Smooth muscle cell (in vitro differentiated cells): ENCODE results near the gene RPLP2. TPM values are rescaled to one million over a fixed set of nuclear protein-coding genes. Genes with fewer than 3 reads are reported as not detected.

Source experiments
- DNase-seq: peaks from one replicate; lab custom pipeline; 2025; ENCODE audit not compliant: unreplicated experiment; lab: John Stamatoyannopoulos, UW
- H2AFZ ChIP-seq: fragments of 200-600 bp; sonication (generic); 2 replicates; pipeline ENCODE4 v1.6.0; 2016; ENCODE audit warnings: antibody characterized with exemption, low read depth, mild to moderate bottlenecking
- H3F3A ChIP-seq: fragments of 200-600 bp; sonication (generic); 2 replicates; pipeline ENCODE4 v1.6.0; 2017; ENCODE audit warnings: antibody characterized with exemption, low read depth
- H3K27ac ChIP-seq: fragments of 200-600 bp; sonication (generic); 2 replicates; pipeline ENCODE4 v1.5.1; 2016; ENCODE audit warnings: low read depth, mild to moderate bottlenecking
- H3K27me3 ChIP-seq: fragments of 200-600 bp; sonication (generic); 2 replicates; pipeline ENCODE4 v1.6.1; 2016; ENCODE audit warnings: low read depth, mild to moderate bottlenecking
- H3K36me3 ChIP-seq: fragments of 200-600 bp; sonication (generic); 2 replicates; pipeline ENCODE4 v1.5.1; 2016; ENCODE audit warnings: low read depth
- H3K4me1 ChIP-seq: fragments of 200-600 bp; sonication (generic); 2 replicates; pipeline ENCODE4 v1.5.1; 2016; ENCODE audit warnings: low read depth
- H3K4me2 ChIP-seq: fragments of 200-600 bp; sonication (generic); 2 replicates; pipeline ENCODE4 v1.6.0; 2016; ENCODE audit warnings: mild to moderate bottlenecking
- H3K4me3 ChIP-seq: fragments of 200-600 bp; sonication (generic); 2 replicates; pipeline ENCODE4 v1.5.1; 2016; ENCODE audit warnings: mild to moderate bottlenecking
- H3K79me2 ChIP-seq: fragments of 200-600 bp; sonication (generic); 2 replicates; pipeline ENCODE4 v1.6.0; 2016; ENCODE audit warnings: low read depth, mild to moderate bottlenecking
- H3K9ac ChIP-seq: fragments of 200-600 bp; sonication (generic); 2 replicates; pipeline ENCODE4 v1.6.0; 2016; ENCODE audit warnings: low read depth
- H3K9me3 ChIP-seq: fragments of 200-600 bp; sonication (generic); replicated peaks from 2 replicates; pipeline ENCODE4 v1.5.1; 2016; ENCODE audit warnings: low read depth
- H4K20me1 ChIP-seq: fragments of 200-600 bp; sonication (generic); 2 replicates; pipeline ENCODE4 v1.6.0; 2016; ENCODE audit warnings: low read depth
- WGBS: methylation state at CpG from one replicate; pipeline ENCODE4 v1.1.7; 2016; ENCODE audit warnings: low lambda C conversion rate; 5-methylcytosine and 5-hydroxymethylcytosine counted together
- polyA plus RNA-seq: library from polyadenylated mRNA; unstranded; fragments of >200 nt; fragmentation: Nextera tagmentation; extraction: Ambion mirVana; gene quantifications from 2 replicates; pipeline ENCODE4 v1.2.1, GENCODE V29; 2016
- total RNA-seq: library from RNA; depleted of rRNA; stranded (reverse); fragments of >200 nt; gene quantifications from 2 replicates; pipeline ENCODE4 v1.2.3, GENCODE V29; 2014
- TF ChIP-seq, protein P1 (sequence below): fragments of 200-600 bp; sonication (generic); IDR thresholded peaks from 2 replicates; pipeline ENCODE4 v1.5.1; 2017; ENCODE audit warnings: borderline replicate concordance, mild to moderate bottlenecking, antibody characterized with exemption; ENCODE audit not compliant: insufficient read depth, poor library complexity, severe bottlenecking

The RPLP2 gene
- total and polyA plus RNA-seq, 2 experiments from 2014 or later: 472 to 622 TPM

- peaks cover under 1% of the 10 kb centered on the region for H3F3A ChIP-seq
Measured at GRCh38 chr11:824292-824880, 14.6 kb downstream of the RPLP2 start.

DNA sequence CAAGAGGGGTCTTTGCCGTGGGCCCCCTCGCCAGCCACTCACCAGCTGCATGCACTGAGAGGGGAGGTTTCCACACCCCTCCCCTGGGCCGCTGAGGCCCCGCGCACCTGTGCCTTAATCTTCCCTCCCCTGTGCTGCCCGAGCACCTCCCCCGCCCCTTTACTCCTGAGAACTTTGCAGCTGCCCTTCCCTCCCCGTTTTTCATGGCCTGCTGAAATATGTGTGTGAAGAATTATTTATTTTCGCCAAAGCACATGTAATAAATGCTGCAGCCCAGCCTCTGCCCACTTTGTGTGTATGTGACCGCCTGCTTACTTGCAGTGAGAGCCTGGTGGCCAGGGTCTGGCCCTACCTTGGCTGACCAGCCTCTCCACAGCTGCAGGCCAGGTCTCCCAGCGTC, 15.2 kb downstream of the RPLP2 start:
- no peak overlapping the region for H3K9ac ChIP-seq
- H3K27me3 ChIP-seq: peaks cover 51% of the 10 kb centered on the region
- no peak overlapping the region for H2AFZ ChIP-seq
- peaks cover 54% of the 10 kb centered on the region for H4K20me1 ChIP-seq
- no peaks in the 10 kb centered on the region for H3K36me3 ChIP-seq
- H3K79me2 ChIP-seq: peaks cover 11% of the 10 kb centered on the region
- TF ChIP-seq, protein P1, sequence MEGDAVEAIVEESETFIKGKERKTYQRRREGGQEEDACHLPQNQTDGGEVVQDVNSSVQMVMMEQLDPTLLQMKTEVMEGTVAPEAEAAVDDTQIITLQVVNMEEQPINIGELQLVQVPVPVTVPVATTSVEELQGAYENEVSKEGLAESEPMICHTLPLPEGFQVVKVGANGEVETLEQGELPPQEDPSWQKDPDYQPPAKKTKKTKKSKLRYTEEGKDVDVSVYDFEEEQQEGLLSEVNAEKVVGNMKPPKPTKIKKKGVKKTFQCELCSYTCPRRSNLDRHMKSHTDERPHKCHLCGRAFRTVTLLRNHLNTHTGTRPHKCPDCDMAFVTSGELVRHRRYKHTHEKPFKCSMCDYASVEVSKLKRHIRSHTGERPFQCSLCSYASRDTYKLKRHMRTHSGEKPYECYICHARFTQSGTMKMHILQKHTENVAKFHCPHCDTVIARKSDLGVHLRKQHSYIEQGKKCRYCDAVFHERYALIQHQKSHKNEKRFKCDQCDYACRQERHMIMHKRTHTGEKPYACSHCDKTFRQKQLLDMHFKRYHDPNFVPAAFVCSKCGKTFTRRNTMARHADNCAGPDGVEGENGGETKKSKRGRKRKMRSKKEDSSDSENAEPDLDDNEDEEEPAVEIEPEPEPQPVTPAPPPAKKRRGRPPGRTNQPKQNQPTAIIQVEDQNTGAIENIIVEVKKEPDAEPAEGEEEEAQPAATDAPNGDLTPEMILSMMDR: no peak
- H3K27ac ChIP-seq: no peak overlapping the region
- no peak overlapping the region for H3K4me2 ChIP-seq
- no peaks in the 10 kb centered on the region for H3K9me3 ChIP-seq
- H3F3A ChIP-seq: peaks cover 6% of the 10 kb centered on the region
- H3K4me3 ChIP-seq: no peak overlapping the region
- WGBS: 95% methylated on average over 11 of the region's 11 CpGs
- peaks cover 25% of the 10 kb centered on the region for H3K4me1 ChIP-seq
- DNase-seq: no peak

More at GRCh38 chr11:824292-824880, 14.6 kb downstream of the RPLP2 start:
- TF ChIP-seq, protein P1: no peak
- H3K4me2 ChIP-seq: no peak overlapping the region
- no peak overlapping the region for H3K9ac ChIP-seq
- peaks cover 13% of the 10 kb centered on the region for H3K79me2 ChIP-seq
- H3K27ac ChIP-seq: no peak overlapping the region
- peaks cover 45% of the 10 kb centered on the region for H3K27me3 ChIP-seq
- H3K9me3 ChIP-seq: no peaks in the 10 kb centered on the region
- no peak for DNase-seq
- H3K4me1 ChIP-seq: peaks cover 20% of the 10 kb centered on the region
- H3K36me3 ChIP-seq: no peaks in the 10 kb centered on the region
- H2AFZ ChIP-seq: no peak overlapping the region
- WGBS: 97% methylated on average over 45 of the region's 59 CpGs
- H3K4me3 ChIP-seq: no peak overlapping the region
- peaks cover 49% of the 10 kb centered on the region for H4K20me1 ChIP-seq

DNA sequence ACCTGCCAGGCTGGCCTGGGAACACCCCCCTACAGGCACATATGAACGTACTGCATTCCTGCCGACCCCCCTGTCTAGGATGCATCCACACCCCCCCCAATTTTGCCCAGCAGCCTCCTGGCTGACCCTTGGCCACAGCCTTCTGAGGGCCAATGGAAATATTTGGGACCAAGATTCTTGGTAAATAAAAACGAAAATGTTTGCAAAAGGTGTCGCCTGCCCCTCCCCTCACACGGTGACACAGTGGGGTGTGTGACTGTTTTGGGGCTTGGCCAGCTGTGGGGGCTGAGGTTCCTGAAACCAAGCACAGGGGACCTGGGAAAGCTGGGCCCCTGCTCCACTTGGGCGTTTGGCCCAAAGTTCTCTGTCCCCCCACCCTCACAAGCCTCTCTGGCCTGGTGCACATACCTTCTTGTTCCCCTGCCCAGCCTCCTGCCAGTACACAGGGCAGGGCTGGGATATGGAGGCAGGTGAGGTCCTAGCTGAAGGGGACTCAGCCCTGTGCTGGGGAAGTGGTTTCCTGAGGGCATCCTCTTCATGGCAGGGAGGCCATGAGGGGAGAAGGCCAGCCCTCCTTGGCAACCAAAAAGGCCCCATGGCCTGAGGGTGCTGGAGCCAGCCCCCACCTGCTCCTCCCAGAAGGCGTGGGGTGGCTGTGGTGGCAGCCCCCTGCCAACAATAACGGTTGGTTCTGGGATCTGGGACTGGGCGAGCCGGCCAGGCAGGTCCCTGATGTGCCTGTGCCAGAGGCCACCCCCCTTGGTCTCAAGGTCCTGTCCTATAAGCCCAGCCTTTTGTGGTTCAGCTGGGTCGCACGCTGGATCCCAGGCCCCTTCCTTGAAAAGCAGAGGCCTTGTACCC, 15.8 kb downstream of the RPLP2 start:
- H3K4me1 ChIP-seq: peaks cover 24% of the 10 kb centered on the region
- TF ChIP-seq, protein P1: no peak
- no peak overlapping the region for H3K4me3 ChIP-seq
- WGBS: 92% methylated on average over 12 of the region's 12 CpGs
- no peak overlapping the region for H2AFZ ChIP-seq
- H3F3A ChIP-seq: peaks cover 6% of the 10 kb centered on the region
- no peaks in the 10 kb centered on the region for H3K9me3 ChIP-seq
- H3K79me2 ChIP-seq: peaks cover 4% of the 10 kb centered on the region
- H3K27me3 ChIP-seq: peaks cover 56% of the 10 kb centered on the region
- H3K9ac ChIP-seq: no peak overlapping the region
- H4K20me1 ChIP-seq: peaks cover 52% of the 10 kb centered on the region
- H3K4me2 ChIP-seq: no peak overlapping the region
- no peak overlapping the region for H3K27ac ChIP-seq
- no peaks in the 10 kb centered on the region for H3K36me3 ChIP-seq
- DNase-seq: no peak
